HG02678 (cell line): ENCODE data around the gene KLHDC9.
"Not testable (repeated sequence)": the region's sequence is repeated elsewhere in the genome, so short reads cannot be mapped to it uniquely, and the experiment has no call there.

Source experiments
- ATAC-seq: cut with Tn5 transposase; IDR thresholded peaks from one replicate; pipeline ENCODE4 v1.9.1; 2021; ENCODE audit warnings: mild to moderate bottlenecking, moderate library complexity; ENCODE audit not compliant: unreplicated experiment

Gene KLHDC9, protein sequence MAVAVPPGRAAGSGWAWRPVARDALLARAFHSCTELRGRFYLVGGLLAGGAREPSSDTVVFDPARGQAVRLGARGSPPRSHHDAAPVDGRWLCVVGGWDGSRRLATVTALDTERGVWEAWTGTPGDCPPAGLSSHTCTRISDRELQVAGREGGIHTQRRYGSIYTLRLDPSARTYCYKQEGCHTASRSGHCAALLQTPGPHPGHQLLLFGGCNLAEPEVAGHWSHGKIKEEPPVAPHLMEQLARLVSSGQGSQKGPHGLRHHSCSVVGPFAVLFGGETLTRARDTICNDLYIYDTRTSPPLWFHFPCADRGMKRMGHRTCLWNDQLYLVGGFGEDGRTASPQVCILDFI

DNA sequence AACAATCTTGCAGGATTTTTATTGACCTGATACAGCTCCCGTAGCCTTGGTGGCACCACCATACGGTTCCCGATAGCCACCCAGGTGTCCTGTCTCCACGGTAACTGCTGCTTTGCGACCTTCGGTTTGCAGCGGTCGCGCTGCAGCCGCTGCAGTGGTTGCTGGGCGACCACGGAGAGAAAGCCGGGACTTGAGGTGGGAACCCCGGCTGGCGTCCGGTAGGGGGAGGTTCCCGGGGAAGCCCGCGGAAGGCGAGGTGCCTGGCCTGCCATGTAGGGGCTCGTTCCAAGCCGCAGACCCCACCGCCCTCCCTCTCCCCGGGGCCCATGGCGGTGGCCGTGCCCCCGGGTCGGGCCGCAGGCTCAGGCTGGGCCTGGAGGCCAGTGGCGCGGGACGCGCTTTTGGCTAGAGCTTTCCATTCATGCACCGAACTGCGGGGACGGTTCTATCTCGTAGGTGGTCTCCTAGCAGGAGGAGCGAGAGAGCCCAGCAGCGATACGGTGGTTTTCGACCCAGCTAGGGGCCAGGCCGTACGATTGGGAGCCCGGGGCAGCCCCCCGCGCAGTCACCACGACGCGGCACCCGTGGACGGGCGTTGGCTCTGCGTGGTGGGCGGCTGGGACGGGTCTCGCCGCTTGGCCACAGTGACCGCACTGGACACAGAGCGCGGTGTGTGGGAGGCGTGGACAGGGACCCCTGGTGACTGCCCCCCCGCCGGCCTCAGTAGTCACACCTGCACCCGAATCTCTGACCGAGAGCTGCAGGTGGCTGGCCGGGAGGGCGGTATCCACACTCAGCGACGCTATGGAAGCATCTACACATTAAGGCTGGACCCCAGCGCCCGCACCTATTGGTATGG is at the start of gene KLHDC9:
Gene KLHDC9 (plus strand): TSS at position 152 of the 859 bp plus-strand sequence. CDS start 175 bp downstream, at position 327.
- peak; percentile 76 for ATAC-seq

DNA sequence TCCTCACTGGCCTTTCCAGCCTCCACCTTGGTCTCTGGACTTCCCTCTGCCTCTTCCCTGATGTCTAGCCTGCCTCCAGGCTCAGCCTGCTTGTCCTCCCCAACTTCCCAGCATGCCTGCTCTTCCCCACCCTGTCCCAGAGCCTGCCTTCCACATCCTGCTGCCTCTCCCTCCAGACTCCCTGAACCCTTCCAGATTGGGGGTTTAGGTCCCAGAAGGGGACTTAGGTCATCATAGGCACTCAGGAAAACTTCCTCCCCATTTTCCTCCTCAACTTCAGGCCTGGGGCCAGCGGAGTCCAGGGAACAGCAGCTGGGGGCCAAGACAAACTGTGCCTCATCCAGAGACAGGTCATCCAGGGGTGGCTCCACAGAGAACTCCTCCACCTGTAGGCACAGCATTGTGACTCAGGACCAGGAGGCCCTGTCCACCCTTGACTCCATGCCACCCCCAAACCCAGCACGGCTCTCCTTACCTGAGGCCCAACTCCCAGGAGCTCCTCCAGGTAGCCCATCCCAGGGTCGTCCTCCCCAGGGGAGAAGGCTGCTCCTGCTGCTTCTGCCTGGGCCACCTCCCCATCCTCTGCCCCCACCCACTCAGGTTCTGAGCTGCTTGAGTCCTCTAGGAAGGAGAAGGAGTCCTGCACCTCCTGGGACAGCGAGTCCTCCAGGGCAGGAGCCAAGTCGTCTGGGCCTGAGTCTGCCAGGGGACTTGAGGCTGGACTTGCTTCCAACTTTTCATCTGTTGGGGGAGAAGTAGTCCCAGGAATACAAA is 49.0 kb upstream of the KLHDC9 start:
- ATAC-seq = no peak

DNA sequence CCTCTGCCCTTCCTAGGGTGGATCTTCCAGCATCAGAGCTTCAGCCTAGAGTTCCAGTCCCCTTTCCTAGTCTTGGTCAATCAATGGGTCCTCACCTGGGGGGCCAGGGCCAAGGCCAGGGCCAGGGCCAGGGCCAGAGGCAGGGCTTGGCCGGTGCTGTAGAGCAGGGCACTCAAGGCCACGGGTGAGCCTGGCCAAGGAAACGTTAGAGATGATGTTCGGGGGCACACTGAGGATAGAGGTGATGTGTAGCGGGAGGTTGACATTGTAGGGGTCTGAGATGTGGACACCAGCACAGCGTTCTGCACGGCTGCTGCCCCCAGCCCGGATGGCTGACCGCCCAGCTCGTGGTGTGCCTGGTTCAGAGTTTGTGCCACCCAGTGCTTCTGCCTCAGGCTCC is 46.9 kb upstream of the KLHDC9 start:
- no peak for ATAC-seq

DNA sequence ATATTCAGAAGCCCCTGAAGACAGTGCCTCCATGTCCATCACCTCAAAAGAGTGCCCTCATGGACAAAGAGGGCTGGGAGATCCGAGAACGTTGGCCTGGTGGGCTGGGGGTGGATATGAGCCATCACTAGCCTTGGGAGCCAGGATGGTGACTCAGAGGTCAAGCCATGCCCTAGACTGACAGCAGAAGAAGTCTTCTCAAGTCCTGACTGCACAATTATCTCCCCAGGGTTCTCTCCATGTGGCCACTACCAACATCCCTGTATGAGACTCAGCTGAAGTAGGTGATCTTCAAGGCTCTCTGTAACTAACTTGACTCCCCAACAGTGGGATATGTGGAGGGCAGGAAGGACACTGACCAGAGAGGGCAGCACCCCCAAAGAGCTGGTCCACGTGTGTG is 45.3 kb upstream of the KLHDC9 start:
- ATAC-seq = no peak

DNA sequence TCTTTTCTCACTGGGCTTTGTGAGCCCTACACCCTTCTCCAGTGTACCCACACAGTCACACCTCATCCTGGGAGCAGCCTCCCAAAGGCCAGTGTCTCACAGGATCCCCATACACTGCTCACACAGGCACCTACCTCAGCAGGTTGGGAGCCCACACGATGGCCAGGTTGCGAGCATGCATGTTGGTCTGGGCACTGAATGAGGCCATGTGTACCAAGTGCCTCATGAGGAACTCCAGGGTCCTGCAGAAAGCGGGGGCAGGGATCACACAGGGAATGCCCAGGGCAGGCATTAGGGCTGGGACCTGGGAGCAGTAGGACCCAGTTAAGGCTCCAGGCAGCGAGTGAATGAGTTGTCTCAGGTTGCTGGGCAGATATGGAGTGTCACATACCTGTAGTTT is 43.9 kb upstream of the KLHDC9 start:
- ATAC-seq = no peak

DNA sequence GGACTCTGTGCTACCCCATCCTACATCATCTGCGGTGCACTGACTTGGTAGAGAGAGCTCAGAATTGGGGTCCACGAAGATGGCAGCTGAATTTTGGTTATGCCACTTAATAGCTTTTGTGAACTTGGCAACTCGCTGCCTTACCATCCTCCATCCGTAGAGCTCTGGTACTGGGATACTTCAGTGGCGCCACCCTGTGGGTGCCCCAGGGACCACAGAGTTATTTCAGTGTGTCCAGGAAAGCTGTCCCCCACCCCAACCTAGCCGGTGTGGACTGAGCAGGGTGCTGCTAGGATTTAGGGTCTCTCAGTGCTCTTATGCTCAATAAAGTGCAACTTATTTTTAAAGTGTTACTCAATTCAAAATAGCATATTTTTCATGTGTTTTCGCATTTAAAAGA is 43.4 kb upstream of the KLHDC9 start:
- no peak for ATAC-seq

DNA sequence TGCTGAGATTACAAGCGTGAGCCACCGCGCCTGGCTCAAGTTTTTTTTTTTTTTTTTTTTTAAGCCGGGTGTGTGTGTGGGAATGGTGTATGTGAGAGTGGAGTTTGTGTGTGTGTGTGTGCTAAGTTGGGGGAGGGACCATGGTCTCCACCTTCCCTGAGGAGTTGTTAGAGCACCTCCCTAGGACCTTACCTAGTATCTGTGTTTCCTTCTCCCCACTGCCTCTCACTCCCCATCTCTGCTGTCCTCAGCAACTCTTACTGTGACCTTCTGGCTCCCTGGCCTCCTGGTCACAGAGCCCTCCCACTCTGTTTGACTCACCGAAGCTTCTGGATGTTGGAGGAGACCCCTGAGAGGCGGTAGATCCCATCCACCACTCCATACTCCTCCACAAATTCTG is 38.9 kb upstream of the KLHDC9 start:
- ATAC-seq = no peak

DNA sequence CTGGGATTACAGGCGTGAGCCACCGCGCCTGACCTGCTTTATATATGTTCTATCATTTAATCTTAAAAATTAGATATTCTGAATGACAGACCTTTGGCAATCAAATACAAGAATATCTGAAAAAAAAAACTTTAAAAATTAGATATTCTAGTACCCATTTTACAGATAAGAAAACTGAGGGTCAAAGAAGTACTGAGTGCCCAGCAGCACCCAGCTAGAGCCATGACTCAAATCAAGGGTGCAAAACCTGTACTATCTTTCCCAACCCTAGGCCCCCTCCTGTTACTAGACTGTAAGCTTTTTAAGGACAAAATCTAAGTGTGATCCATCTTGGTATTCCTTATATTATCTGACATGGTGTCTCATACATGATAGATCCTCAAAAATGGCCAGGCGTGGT is 36.7 kb upstream of the KLHDC9 start:
- ATAC-seq = no peak

DNA sequence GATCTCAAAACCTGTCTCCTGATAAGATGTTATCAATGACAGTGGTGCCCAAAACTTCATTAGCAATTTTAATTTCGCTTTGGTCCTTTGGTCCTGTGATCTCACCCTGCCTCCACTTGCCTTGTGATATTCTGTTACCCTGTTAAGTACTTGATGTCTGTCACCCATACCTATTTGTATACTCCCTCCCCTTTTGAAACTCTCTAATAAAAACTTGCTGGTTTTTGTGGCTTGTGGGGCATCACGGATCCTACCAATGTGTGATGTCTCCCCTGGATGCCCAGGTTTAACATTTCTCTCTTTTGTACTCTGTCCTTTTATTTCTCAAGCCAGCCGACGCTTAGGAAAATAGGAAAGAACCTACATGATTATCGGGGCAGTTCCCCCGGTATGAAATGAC is 34.2 kb upstream of the KLHDC9 start:
- ATAC-seq = not testable (repeated sequence)

DNA sequence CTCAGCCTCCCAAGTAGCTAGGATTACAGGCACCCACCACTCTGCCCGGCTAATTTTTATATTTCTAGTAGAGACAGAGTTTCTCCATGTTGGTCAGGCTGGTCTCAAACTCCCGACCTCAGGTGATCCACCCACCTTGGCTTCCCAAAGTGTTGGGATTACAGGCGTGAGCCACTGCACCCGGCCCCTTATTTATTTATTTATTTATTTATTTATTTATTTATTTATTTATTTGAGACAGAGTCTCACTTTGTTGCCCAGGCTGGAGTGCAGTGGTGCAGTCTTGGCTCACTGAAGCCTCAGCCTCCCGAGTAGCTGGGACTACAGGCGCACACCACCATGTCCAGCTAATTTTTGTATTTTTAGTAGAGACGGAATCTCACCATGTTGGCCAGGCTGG is 32.5 kb upstream of the KLHDC9 start:
- ATAC-seq = not testable (repeated sequence)

DNA sequence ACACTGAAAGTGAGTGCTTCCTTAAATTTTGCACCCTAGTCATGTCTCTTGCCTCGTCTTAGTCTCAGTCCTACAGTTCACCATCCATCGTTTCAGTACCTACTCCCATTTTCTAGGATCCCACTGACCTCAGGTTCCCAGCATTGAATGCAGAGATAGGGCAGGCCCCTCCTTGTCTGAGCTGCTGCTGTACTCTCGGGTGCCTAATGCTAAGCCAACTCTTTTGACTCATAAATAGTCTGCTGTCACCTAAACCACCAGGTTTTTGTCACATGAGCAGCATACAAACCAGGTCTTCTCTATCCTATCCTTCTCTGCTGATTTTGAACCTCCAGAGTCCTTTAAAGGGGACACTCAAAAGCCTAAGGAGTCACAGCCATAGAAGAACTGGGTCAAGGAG is 31.5 kb upstream of the KLHDC9 start:
- ATAC-seq = no peak

DNA sequence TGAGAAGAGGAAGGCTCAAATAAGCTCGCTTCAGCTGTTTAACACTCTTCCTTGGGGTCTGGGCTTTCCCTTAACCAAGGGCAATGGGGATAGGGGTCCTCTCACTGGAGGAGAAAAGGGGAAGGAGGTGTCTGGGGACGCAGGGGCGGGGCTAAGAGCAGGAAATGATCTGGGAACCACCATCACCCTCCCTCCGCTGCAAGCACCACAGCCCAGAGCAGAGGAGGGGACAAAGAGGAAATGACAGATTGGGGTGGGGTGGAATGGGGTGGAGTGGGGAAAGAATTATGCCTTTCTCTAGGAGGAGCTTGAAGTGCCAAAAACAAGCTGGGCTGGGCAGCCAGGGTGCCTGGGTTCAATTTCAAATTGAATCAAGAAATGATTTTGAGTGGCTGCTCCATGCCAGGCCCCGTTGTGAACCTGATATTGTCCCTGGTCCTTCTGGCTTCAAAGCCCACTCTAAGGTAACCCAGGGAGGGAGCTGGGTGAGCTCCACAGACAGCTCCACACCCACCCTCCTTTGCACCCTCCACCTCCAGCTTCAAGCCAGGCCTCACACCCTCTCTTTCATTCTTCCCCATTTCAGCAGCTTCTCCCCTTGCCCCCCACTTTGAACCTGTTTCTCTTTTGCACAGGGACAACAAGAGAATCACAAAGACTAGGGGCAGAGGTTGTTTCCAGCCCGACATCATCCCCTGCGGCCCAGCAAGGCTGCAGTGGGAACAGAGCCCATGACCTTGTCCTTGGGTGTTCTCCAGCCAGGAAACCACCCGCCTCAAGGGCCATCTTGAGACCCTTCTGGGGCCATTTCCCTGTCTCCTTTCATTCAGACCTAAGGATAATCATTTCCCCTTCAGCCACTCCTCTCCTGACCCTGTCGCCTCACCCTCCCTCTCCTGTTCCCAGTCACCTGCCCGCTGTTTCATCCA is 29.6 kb upstream of the KLHDC9 start:
- peak; percentile 60 for ATAC-seq

DNA sequence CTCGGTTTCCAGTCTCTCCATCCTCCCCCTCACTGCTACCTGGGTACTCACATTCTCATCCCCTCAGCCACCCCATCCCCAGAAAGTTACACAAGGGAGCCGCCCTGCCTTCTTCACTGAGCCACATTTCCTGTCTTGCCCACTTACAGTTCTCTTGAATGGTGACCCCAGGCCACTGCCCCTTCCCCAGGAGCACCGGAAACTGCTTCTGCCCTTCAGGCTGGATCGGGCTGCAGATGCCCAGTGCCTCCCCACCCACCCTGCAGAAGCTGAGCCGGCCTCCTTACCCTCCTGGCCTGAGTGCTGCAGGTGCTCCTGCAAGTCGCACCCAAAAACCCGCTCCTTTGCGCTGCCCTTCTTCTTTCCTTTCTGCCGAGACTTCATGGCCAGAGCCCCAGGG is 28.9 kb upstream of the KLHDC9 start:
- ATAC-seq = no peak

DNA sequence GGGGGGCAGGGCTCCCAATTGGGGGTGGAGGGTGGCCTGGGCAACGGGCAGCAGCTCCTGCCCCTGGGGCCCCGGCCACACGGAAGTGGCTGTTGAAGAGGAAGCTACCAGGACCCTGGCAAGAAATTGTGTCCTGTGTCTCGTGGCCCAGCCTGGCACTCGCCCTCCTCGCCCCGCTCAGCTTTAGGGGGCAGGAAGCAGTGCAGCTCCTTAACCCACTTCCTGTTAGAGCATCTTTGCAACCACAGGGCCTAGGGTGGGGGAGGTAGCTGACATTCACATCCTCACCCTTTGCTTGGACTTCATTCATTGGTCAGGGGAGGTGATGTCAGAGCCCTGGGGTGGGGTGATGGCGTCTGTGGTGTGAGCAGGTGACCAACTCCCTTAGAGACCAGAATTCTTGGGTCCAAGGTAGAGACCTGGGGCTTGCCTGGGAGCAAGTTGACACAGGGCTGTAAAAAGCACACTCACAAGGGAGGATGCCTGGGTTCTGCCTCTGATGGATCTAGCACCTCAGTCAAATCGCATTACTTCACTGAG is 28.4 kb upstream of the KLHDC9 start, which contains the start of gene ARHGAP30:
Gene ARHGAP30 (minus strand): TSS at position 161 of the 540 bp plus-strand sequence. CDS start 267 bp downstream, outside the sequence.
- ATAC-seq = peak; percentile 88

DNA sequence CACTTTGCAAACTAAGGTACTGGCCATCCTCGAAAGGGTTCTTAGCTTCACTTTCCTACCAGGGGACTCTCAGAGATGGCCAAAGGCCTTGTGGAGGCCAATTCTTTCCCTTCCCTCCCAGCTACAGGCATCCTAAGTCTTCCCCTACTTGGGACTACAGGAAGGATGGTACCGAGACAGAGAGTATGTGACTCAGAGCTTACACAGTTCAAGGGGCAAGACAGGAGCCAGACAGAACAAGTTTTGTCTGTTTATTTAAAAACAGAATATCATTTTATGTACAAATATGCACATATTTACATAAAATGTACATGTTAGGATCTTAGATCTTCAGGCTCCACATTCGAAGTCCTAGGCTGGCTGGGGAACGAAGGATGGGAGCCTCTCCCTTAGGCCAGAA is 27.4 kb upstream of the KLHDC9 start:
- ATAC-seq = no peak

DNA sequence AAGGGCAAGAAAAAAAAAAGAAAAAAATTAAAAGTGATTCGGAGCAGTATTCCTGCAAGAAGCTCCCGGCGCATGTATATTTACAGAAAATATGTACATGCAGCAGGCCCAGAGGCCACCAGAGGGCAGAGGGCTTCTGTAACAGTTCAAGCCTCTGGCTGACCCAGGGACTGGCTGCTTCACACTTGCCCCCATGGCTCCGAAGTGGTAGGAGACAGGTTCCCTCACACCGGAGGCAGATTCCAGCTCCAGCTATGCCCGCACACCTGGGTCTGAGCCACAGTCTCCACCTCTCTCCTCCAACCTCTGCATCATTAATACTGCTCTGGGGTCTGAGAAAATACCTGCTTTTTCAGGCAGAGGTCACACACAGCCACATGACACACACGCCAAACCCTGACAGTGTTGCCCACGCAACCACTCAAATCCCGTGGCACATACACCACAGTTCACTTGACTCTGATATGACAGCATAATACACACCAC is 26.2 kb upstream of the KLHDC9 start:
- no peak for ATAC-seq

DNA sequence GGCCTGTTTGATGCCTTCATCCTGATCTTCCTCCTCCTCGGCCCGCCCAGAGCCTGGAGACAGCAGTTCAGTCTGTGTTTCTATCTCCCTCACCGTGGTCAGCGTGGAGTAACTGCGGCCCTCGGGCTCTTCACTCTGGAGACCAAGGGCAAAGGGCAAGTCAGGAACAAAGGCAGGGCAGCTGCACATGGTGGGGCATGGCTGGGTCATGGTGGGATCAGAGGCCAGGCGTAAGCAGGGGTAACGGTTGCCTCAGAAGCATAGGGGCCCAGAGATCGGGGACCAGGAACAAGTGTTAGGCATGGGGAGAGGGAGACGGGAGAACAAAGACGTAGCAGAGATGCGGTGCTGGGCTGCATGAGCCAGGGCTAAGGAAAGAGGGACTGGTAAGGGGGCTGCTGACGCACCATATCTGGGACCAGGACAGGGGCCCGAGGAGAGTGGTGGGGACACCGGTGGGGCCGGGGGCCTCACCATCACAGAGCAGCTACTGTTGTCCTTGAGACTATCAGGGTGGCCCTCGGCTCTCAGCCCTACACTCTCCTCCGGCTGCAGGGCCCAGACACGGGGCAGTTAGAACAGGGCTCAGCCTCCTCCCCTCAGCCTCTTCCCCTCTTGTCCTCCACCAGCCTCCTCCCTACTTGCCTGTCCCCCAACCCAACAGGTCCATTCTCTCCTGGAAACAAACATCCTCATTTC is 25.3 kb upstream of the KLHDC9 start:
- no peak for ATAC-seq

DNA sequence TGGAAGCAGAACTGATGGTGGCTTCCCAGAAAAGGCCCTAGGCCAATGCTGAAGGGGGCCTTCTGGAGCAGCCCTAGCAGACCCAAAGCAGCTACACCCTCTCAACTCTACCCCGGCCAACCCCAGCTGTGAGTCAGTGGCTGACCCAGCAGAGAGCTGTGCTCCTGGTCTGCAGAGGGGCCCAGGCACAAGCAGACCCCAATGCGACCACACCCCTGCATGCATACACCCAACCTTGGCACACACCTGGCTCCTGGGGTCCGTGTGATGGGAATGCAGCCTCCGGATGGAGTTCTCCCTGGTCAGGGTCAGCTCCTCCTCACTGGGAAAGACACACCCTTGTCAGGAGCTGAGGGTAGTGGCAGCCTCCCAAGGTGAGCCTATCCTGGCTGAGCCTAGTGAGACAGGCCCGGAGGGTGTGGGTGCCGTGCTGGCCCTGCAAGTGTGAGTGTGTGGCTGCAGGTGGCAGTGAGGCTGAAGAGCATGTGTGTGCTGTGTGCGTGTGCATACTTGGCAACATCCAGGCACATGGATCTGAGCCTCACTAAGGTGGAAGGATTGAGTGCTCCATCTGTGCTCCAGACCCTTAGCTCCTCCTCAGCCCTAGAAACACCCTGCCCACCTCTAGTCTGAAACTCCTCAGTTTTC is 24.6 kb upstream of the KLHDC9 start:
- no peak for ATAC-seq
